Measurements from ENCODE around the gene SH3GL1. TPM values are rescaled to one million over a fixed set of nuclear protein-coding genes. Genes with fewer than 3 reads are reported as not detected.

The SH3GL1 gene
- total and polyA plus RNA-seq, 2 donors, result 18.6 to 88.3 TPM

GRCh38 chr19:4363571-4364304 lies 36.6 kb downstream of the SH3GL1 start:
- peaks cover 3% of the 10 kb centered on the region for H3K36me3 ChIP-seq (ENCODE audit: insufficient read depth)
- WGBS, result 91% methylated on average over 26 of the region's 26 CpGs

DNA sequence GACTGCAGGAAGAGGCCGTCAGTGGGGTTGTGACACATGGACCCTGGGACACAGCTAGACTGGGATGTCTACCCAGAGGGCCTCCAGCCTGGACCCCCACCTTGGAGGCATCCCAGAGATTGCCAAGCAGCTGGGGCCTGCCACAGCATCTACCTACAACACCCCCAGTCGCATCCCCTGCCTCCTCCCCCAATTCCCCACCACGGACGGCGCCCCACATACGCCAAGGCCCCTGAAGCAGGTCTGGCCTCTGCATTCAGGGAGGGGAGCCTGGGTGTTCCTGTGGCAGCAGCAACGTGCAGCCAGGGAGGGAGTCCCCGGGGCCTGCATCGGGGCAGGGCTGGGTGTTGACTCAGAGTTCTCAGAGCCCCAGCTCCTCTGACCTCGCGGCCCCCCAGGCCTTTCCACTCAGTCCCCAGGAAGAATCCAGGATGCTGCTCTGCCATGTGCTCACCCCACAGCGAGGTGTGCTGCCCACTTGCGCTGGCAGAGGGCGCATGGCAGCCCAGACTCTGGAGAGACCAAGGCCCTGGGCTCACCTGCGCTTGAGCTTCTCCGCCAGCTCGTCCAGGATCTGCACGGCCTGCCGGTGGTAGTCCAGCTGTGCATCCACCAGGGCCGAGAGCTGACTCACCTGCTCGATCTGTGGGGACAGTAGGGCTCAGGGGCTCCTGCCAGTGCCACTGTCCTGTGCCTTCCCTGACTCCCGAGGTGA lies 37.4 kb downstream of the SH3GL1 start:
- 79% methylated on average over 22 of the region's 22 CpGs for WGBS
- H3K36me3 ChIP-seq (ENCODE audit: insufficient read depth), result peaks cover 3% of the 10 kb centered on the region
- no peak overlapping the region for H3K27ac ChIP-seq (ENCODE audit: low read depth)

More at GRCh38 chr19:4363571-4364304, 36.6 kb downstream of the SH3GL1 start:
- no peak overlapping the region for H3K4me3 ChIP-seq (ENCODE audit: low read depth, low read length)
- H3K27ac ChIP-seq (ENCODE audit: low read depth), result no peak overlapping the region
- H3K4me1 ChIP-seq (ENCODE audit: insufficient read depth), result no peaks in the 10 kb centered on the region
- no peak for DNase-seq (ENCODE audit: extremely low spot score)

DNA sequence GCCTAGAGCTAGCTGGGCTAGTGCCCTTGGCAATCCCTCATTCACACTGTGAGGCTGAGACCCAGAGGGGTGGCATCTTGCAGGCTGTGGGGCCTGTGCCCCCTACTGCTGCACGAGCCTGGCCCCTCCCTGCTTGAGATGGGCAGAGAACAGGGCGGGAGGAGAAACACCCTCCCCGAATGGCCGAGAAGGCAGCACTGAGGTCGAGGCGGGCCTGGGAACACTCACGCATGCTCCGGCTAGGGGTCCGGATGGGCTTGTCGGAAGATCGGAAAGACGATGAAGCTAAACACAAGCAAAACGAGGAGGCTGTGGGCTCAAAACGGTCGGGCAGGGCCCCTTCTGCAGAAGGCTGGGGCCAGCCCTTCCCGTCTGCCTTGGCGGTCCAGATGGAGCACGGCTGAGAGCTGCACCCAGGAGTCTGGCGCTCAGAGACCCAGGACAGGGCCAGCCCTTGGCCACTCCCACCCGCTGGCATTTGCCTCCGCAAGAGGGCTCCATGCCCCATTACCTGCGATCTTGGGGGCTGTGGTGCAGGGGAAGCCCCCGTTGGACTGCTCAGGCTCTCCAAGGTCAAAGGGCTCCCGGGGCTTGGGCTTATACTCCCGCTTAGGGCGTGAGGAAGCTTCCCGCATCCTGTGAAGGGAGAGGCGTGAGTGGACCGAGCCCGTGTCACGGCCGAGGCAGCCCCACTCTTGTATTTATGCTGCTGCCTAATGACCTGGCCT lies 38.1 kb downstream of the SH3GL1 start:
- WGBS, result 84% methylated on average over 32 of the region's 32 CpGs
- no peak for DNase-seq (ENCODE audit: extremely low spot score)

More for the DNA sequence above, 37.4 kb downstream of the SH3GL1 start:
- no peak for DNase-seq (ENCODE audit: extremely low spot score)
- H3K4me1 ChIP-seq (ENCODE audit: insufficient read depth), result no peaks in the 10 kb centered on the region
- H3K4me3 ChIP-seq (ENCODE audit: low read depth, low read length), result no peak overlapping the region

GRCh38 chr19:4361152-4362046 lies 38.9 kb downstream of the SH3GL1 start:
- Histone ChIP-seq H3K4me3 (ENCODE audit: low read depth, low read length) (no peak overlapping the region), H3K36me3 (ENCODE audit: insufficient read depth) (peaks cover 3% of the 10 kb centered on the region), H3K27ac (ENCODE audit: low read depth) (peak overlapping the region; percentile 44), H3K4me1 (ENCODE audit: insufficient read depth) (no peaks in the 10 kb centered on the region)
- DNase-seq (ENCODE audit: extremely low spot score), result no peak
- 74% methylated on average over 50 of the region's 50 CpGs for WGBS

More for the DNA sequence above, 38.1 kb downstream of the SH3GL1 start:
- Histone ChIP-seq H3K27ac (ENCODE audit: low read depth) (no peak overlapping the region), H3K36me3 (ENCODE audit: insufficient read depth) (peaks cover 3% of the 10 kb centered on the region), H3K4me3 (ENCODE audit: low read depth, low read length) (no peak overlapping the region), H3K4me1 (ENCODE audit: insufficient read depth) (no peaks in the 10 kb centered on the region)

DNA sequence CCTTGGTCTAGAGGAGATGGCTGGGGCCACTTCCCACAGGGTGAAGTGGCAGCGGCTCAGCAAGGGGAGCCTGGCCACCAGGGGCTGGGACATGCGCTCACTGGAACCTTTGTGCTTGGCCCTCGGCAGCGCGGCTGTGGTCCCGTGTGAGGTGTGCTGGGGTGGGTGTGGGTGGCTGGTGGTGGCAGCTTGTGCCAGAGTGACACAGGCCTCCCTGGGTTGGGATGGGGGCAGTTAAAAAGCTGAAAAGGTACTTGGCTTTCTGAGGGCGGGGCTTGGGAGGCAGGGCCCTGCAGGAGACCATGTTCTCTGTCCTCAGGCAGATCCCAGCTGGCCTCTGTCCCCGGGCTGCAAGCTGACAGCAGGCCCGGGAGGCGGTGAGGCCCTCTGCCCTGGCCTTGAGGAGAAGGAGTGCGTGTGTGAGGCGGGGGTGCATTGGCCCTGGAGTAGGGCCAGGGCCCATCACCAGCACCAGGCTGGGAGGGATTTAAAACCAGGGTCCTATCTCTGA lies 39.7 kb downstream of the SH3GL1 start:
- Histone ChIP-seq H3K4me1 (ENCODE audit: insufficient read depth) (no peaks in the 10 kb centered on the region), H3K4me3 (ENCODE audit: low read depth, low read length) (no peak overlapping the region), H3K27ac (ENCODE audit: low read depth) (no peak overlapping the region), H3K36me3 (ENCODE audit: insufficient read depth) (peaks cover 3% of the 10 kb centered on the region)
- 48% methylated on average over 12 of the region's 12 CpGs for WGBS
- DNase-seq (ENCODE audit: extremely low spot score), result no peak

DNA sequence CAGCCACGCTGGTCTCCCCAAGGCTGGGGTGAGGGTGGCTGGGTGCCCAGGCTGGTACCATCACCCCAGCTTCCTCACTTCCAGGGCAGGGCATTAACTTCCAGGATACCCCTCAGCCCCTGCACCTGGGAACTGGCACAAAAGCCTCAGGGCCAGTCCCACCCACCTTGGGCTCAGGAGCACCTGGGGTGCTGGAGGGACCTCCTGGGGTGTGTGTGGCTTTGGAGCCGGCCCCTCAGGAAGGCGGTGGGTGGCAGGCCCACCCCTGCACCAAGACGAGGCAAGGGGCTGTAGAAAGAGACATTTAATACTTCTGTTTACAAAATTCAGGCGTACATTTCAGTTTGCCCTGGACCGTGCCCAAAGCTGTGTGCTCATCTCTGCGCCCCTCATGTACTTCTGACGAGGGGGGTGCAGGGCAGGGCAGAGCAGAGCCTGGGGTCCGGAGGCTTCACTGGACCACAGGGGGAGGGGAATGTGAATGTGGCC lies 40.2 kb downstream of the SH3GL1 start:
- H3K27ac ChIP-seq (ENCODE audit: low read depth), result no peak overlapping the region

DNA sequence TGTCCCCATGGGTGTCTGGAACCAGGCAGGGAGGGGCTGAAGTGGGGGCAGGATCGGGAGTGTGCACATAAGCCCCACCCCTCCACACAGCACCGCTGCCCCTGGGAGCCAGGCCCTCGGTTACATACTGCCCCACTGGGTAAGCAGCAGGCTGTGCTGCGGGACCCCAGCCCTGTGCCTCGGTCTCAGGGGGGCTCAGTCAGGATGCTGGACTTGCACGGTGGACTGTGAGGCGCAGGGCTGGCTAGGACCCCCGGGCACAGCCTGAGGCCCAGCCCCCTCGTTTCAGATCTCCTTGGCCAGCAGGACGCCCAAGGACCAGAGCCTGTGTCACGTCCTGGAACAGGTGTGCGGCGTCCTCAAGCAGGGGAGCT lies 40.7 kb downstream of the SH3GL1 start:
- H3K27ac ChIP-seq (ENCODE audit: low read depth), result no peak overlapping the region
- H3K4me1 ChIP-seq (ENCODE audit: insufficient read depth), result no peaks in the 10 kb centered on the region
- H3K36me3 ChIP-seq (ENCODE audit: insufficient read depth), result peaks cover 3% of the 10 kb centered on the region
- no peak for DNase-seq (ENCODE audit: extremely low spot score)
- H3K4me3 ChIP-seq (ENCODE audit: low read depth, low read length), result no peak overlapping the region
- WGBS, result 74% methylated on average over 13 of the region's 13 CpGs

More for the DNA sequence above, 40.2 kb downstream of the SH3GL1 start:
- 48% methylated on average over 9 of the region's 9 CpGs for WGBS
- Histone ChIP-seq H3K4me1 (ENCODE audit: insufficient read depth) (no peaks in the 10 kb centered on the region), H3K36me3 (ENCODE audit: insufficient read depth) (peaks cover 3% of the 10 kb centered on the region), H3K4me3 (ENCODE audit: low read depth, low read length) (no peak overlapping the region)
- DNase-seq (ENCODE audit: extremely low spot score), result no peak

- no peak for DNase-seq (ENCODE audit: extremely low spot score)
- H3K27ac ChIP-seq (ENCODE audit: low read depth), result no peak overlapping the region
- 83% methylated on average over 25 of the region's 25 CpGs for WGBS
- no peaks in the 10 kb centered on the region for H3K4me1 ChIP-seq (ENCODE audit: insufficient read depth)
- H3K4me3 ChIP-seq (ENCODE audit: low read depth, low read length), result no peak overlapping the region
- H3K36me3 ChIP-seq (ENCODE audit: insufficient read depth), result peaks cover 3% of the 10 kb centered on the region
Measured at GRCh38 chr19:4358709-4359626, 41.4 kb downstream of the SH3GL1 start.

- 88% methylated on average over 16 of the region's 16 CpGs for WGBS
- Histone ChIP-seq H3K27ac (ENCODE audit: low read depth) (no peak overlapping the region), H3K4me1 (ENCODE audit: insufficient read depth) (no peaks in the 10 kb centered on the region), H3K36me3 (ENCODE audit: insufficient read depth) (peaks cover 3% of the 10 kb centered on the region), H3K4me3 (ENCODE audit: low read depth, low read length) (no peak overlapping the region)
- no peak for DNase-seq (ENCODE audit: extremely low spot score)
Measured at GRCh38 chr19:4357921-4358326, 42.4 kb downstream of the SH3GL1 start.

GRCh38 chr19:4357095-4357797 lies 43.1 kb downstream of the SH3GL1 start:
- Histone ChIP-seq H3K4me3 (ENCODE audit: low read depth, low read length) (no peak overlapping the region), H3K27ac (ENCODE audit: low read depth) (no peak overlapping the region), H3K36me3 (ENCODE audit: insufficient read depth) (peaks cover 3% of the 10 kb centered on the region), H3K4me1 (ENCODE audit: insufficient read depth) (no peaks in the 10 kb centered on the region)
- no peak for DNase-seq (ENCODE audit: extremely low spot score)
- WGBS, result 79% methylated on average over 23 of the region's 23 CpGs

DNA sequence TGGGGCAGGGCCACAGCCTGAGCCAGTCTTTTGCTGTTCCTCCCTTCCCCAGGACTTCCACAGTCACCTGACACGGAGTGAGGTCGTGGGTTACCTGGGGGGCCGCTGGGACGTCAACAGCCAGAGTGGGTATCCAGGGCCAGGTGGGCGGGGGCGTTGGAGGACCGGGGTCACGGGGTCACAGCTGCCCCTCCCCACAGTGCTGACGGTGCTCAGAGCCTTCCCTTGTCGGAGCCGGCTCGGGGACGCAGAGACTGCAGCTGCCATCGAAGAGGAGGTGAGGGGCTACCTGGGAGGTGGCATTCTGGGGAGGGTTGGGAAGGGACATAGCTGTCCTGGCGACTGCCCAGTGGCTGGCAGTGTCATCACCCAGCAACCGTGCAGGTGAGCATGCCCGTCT lies 45.5 kb downstream of the SH3GL1 start:
- H3K36me3 ChIP-seq (ENCODE audit: insufficient read depth), result no peaks in the 10 kb centered on the region
- H3K4me3 ChIP-seq (ENCODE audit: low read depth, low read length), result no peak overlapping the region
- WGBS, result 82% methylated on average over 17 of the region's 17 CpGs
- DNase-seq (ENCODE audit: extremely low spot score), result no peak
- H3K27ac ChIP-seq (ENCODE audit: low read depth), result no peak overlapping the region
- no peaks in the 10 kb centered on the region for H3K4me1 ChIP-seq (ENCODE audit: insufficient read depth)
